NCI-H1092 (cell line): ENCODE results near the gene MOGAT2.
"Not testable (repeated sequence)": the region's sequence is repeated elsewhere in the genome, so short reads cannot be mapped to it uniquely, and the experiment has no call there.

Experiments used
- DNase-seq: peaks from one replicate; lab custom pipeline; 2025; lab: John Stamatoyannopoulos, UW

The MOGAT2 gene

DNA sequence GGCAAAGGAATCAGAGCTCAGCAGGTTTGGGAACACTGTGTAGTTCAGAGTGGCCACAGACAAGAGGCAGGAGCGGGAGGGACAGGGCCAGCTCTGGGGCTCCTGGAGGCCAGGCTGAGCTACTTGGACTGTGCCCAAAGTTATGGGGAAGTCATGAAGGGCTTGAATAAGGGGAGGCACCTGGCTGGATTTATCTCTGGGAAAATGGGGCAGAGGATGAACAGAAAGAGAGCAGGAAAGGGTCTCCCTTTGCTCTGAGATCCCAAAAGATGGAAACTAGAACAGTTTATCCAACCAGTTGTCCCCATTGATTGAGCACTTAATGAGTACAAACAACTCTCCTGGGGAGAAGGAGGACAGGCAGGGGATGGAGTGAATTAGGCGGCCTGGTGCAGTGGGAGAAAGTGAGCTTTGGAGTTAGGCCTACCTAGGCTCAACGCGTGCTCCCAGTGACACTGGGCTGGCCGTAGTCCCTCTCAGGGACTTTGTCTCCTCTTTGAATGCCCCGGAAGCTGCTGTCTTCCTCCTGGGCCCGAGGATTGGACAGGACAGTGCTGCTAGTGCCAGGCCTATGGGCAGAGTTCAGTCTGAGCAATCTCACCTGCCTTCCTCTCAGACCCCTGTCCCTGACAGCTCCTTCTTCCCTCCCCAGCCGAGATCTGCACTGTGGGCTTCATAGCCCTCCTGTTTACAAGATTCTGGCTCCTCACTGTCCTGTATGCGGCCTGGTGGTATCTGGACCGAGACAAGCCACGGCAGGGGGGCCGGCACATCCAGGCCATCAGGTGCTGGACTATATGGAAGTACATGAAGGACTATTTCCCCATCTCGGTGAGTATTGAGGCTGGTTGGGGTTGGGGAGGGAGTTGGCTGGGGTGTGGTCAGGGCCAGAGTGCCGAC, 2.0 kb downstream of the MOGAT2 start:
- DNase-seq = no peak

GRCh38 chr11:75720639-75721038, 3.0 kb downstream of the MOGAT2 start:
- DNase-seq = no peak

GRCh38 chr11:75721852-75722668, 4.4 kb downstream of the MOGAT2 start:
- no peak for DNase-seq

GRCh38 chr11:75722669-75723042, 5.0 kb downstream of the MOGAT2 start:
- no peak for DNase-seq

DNA sequence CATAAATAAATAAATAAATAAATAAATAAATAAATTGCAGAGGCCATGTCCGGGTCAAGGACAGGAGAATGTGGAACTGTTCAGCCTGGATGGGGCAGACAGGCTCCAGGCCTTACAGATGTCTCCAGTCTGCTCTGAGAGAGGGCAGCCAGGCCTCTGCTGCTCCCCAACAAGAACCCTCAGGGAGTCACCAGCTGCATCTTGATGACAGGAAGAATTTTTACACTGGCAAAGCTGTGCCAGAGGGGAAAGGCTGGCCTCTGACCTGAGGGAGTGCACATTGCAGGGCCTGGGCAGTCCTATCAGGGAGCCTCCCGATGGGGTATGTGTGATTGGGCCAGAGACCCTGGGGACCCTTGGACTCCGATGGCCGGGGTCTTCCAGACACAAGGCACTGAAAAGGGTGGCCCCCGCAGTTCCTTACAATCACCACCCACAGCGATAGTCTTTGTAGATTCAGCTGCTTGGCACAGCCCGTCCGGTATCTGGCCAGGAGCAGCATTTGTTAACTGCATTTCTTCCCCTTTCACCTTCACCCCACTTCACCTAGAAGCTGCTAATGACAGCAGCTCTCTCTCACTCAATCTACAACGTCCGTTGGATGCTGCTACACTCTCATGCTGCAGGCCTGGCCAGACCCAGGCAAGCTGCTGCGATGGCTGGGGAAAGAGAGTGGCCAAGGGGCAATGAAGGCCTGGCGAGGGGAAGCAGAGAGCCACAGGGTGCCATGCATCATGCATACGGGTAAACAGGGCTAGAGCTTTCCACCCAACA, 8.1 kb downstream of the MOGAT2 start:
- DNase-seq = no peak

DNA sequence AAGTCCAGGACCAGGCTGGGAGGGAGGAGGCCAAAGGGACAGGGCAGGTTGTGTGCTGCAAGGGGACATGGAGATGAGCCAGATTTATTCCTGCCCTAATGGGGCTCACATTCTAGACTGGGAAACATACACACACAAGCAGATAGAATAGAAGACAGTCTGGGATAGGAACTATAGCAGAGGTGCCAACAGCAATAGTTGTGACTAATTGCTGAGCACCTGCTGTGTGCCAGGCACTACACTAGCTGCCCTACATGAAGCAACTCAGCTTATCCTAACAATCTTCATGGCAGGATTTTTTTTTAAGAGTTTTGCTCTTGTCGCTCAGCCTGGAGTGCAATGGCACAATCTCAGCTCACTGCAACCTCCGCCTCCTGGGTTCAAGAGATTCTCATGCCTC, 11.4 kb downstream of the MOGAT2 start:
- no peak for DNase-seq

GRCh38 chr11:75731095-75731494, 13.5 kb downstream of the MOGAT2 start:
- no peak for DNase-seq

DNA sequence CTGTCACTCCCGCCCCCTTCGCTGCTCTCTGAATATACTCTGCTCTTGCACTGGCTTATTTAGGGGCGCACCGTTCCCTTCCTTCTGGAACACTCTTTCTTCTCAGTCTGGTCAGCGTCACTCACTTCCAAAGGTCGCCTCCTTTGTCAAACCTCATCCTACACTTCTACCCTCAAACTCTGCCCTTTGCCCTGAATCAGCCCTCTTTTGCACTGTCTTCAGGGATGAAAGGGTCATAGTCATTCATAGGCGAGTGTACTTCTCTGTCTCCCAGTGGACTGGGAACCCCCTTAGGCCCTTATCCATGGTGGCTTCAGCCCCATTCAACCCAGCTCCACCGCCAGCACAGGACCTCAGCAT, 15.4 kb downstream of the MOGAT2 start:
- DNase-seq = no peak

DNA sequence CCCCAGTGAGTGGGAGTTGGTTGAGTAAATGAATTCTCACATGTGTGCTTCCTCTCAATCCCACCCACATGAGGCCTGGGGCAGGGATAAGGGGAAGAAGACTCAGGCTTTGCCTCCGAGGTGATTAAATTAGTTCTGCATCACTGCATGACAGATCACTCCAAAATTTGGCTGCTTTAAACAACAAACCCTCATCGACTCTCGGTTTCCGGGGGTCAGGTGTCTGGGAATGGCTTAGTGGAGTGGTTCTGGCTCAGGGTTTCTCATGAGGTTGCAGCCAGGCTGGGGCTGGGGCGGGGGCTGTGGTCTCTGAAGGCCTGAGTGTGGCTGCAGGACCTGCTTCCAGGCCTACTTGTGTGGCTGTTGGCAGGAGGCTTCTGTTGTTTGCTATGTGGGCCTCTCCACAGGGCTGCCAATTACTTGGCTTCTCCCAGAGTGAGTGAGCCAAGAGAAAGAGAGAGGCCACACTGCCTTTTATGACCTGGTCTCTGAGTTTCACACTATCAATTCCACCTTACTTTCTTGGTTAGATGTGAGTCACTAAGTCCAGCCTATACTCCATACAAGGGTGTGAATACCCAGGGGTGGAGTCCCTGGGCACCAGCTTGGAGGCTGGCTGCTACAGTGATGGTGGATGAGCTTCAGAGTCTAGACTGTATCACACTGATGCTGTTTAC, 15.9 kb downstream of the MOGAT2 start:
- peak; percentile 77 for DNase-seq

DNA sequence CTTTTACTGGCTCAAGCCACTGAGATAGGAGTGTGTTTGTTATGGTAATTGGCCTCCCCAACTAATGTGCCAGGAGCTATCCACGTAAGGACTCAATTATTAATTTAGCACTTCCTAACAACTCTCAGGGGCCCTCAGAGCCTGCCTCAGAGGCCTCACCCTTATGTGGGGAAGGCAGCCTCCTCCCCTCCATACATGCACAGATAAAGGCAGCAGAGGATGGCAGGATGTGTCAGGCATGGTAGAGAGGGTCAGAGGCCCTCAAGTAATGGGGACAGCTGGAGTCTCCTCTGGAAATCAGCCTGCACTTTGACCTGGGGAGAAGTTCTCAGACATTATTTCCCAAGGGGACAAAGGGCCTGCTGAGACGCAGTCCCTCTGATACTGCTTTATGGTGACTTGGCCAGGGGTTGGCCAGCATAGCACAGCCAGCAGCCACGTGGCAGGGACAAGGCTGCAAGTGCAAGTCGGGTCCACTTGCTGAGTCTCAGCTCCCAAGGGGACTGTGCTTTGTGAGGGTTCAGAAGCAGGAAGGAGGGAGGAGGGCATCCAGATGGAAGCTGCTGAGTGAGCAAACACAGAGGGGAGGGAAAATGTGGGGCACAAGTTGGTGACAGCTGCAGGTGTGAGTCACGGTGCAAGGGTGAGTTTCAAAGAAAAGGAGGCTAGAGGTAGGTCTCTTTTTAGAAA, 17.0 kb downstream of the MOGAT2 start:
- DNase-seq = peak; percentile 41

- DNase-seq = no peak
Observed at GRCh38 chr11:75735181-75735845, 17.7 kb downstream of the MOGAT2 start.

DNA sequence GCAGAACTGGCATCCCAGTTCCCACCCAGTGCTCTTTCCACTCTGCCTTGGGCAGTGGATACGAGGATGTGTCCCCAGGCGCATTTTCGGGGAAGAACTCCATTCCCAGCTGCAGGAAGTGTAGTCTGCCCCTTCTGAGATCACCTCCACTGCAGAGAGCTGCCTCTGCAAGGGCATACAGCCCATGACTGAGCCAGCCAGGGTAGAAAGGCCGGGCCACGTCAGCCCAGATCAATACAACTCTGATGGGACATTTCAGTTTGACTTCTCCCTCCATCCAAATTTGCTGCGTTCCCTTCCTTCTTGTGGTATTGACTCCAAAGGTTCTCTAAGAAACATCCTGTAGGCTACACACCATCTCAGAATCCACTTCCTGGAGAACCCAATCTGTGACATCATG, 19.7 kb downstream of the MOGAT2 start:
- DNase-seq = no peak

DNA sequence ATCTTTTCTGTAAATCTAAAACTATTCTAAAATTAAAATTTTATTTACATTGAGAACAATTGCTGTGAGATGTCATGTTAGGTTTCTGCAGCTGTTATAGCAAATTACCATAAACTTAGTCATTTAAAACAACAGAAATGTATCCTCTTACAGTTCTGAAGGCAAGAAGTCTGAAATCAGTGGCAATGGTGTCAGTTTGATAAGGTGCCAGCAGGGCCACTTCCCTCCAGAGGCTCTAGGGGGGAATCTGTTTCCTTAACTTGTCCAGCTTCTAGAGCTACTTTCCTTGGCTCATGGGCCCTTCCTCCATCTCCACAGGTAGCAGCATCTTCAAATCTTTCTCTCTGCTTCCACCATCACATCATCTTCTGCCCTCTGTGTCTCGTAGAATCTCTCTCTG, 23.0 kb downstream of the MOGAT2 start:
- no peak for DNase-seq

GRCh38 chr11:75743159-75743558, 25.5 kb downstream of the MOGAT2 start:
- not testable (repeated sequence) for DNase-seq

DNA sequence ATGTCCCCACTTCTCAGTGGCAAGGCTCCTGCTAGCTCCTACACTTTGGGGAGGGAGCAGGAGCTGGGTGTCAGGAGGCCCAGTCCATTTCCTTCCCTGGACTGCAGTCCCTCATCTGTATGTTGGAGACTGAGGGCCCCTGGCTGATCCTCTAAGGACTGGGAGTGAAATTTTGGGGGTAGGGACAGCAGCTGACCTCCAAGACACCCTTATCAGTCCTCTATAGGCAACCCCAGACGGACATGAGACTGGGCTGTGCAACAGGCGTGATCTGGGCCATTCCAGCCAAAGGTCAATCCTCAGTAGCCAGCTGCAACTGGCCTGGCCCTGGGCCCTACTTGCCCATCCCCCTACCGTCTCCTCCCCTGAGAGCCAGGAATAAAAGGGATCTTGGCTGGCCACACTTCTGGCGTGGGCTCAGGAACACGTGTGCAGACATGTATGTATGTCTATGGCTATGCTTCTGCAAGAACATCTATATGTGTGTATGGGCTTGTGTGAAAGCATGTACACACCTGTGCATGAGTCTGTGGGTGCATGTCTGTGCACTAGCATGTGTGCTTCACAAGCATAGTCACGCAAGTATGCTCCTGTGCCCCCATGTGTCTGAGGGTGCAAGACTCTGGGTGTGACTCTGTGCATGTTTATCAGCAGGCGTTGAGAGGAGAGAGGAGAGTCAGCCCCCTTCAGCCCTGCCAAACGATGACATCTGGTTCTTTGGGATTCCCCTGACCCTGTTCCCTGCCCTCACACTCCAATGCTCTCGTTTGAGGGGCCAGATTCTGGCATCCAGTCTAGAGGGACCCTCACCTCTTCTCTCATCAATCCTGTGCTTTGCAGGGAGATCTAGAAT, 26.3 kb downstream of the MOGAT2 start:
- no peak for DNase-seq

DNA sequence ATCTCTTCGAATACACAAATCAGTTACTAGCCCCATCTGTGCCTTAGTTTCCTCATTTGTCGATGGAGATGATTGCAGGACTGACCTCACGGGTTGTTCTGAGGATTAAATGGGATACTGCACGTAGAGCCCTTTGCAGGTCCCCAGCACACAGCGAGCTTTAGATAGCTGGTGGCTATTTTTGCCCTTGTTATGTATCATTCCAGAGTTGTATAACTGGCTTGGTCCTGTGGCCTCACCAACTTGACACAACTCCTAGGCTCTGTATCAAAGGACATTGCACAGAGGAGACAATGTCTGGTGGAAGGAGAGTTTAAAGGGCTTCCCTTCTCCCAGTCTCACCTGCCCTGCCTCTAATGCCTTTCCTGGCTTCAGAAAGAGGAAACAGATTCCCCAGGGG, 28.2 kb downstream of the MOGAT2 start:
- no peak for DNase-seq

- not testable (repeated sequence) for DNase-seq
Observed at GRCh38 chr11:75748729-75749273, 31.2 kb downstream of the MOGAT2 start.

DNA sequence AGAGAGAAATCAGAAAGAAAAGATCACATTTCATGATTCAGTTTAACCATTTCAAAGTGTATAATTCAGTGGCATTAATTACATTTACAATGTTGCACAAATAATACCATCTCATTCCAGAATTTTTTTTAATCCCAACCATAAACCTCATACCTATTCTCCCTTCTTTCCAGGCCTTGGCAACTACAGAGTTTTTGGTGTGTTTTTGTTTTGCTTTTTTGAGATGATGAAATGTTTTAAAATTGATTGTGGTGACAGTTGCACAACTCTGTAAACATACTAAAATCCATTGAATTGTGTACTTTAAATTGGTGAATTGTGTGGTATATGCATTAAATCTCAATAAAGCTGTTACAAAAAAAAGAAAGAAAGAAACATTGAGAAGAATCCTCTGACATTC, 37.3 kb downstream of the MOGAT2 start:
- not testable (repeated sequence) for DNase-seq

DNA sequence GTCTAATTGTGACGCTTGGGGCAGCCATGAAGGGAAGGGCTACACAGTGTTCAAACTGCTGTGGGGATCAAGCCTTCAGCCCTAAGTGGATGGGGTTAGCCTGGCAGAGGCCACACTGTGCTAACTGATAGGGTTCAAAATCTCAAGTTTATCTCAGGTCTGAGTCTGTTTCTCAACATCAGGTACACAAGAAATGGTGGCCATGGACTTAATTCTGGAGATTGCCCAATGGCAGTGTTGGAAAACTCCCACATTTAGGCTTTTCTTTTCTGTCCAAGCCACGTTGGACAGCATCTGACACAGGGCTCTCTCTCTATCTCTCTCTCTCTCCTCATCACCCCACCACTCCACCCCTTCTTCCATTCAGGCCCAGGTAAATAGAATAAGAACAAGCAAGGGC, 40.0 kb downstream of the MOGAT2 start:
- no peak for DNase-seq

DNA sequence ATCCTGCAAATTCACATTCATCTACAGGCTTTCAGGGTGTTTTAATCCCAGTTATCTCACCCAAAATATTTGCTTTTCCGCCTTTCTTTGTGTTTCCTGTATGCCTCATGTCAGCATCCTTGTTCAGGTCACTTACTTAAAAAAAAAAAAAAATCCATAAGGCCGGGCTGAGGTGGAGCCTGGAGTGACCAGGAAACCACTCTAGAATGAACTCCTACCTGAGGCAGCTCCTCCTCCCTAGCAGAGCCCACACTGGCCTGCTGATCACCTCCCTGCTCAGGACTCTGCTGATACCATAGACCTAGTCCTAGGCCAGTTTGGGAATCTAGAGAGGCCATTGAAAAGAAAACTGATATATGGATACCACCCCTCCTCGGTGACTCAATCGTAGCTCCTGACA, 42.2 kb downstream of the MOGAT2 start:
- DNase-seq = no peak
